Measurements from ENCODE around the gene FCHSD1.

The FCHSD1 gene

GRCh38 chr5:141647242-141647641 lies 4.0 kb downstream of the FCHSD1 start:
- DNase-seq (ENCODE audit: low read depth in 2 of 2) = no peak
- TF ChIP-seq, protein P1, sequence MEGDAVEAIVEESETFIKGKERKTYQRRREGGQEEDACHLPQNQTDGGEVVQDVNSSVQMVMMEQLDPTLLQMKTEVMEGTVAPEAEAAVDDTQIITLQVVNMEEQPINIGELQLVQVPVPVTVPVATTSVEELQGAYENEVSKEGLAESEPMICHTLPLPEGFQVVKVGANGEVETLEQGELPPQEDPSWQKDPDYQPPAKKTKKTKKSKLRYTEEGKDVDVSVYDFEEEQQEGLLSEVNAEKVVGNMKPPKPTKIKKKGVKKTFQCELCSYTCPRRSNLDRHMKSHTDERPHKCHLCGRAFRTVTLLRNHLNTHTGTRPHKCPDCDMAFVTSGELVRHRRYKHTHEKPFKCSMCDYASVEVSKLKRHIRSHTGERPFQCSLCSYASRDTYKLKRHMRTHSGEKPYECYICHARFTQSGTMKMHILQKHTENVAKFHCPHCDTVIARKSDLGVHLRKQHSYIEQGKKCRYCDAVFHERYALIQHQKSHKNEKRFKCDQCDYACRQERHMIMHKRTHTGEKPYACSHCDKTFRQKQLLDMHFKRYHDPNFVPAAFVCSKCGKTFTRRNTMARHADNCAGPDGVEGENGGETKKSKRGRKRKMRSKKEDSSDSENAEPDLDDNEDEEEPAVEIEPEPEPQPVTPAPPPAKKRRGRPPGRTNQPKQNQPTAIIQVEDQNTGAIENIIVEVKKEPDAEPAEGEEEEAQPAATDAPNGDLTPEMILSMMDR (IDR thresholded peaks at IDR 0.05; ENCODE audit: low read depth, low read length) = no peak
- H3K4me3 ChIP-seq (replicated peaks in 1 of 2; ENCODE audit: low read depth in 2 of 2, low read length in 2 of 2) = no peak overlapping the region

DNA sequence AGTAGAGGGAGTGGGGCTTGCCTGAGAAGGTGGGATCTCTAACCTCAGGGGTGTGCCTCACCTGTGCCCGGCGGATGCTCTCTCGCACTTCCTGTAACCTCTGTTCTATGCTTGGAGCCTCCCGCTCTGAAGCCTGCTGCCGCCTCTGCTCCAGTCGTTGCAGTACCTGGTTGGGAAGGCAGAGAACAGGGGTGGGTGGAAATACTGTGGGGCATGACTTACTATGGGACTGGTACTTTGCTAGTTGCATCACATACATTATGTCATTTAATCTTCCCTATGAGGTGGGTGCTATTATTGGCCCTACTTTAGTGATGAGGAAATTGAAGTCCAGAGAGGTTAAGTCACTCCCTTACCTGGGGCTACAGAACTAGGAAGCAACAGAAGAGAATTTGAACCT lies 5.2 kb downstream of the FCHSD1 start:
- DNase-seq (ENCODE audit: low read depth in 2 of 2) = no peak
- TF ChIP-seq, protein P1 (IDR thresholded peaks at IDR 0.05; ENCODE audit: low read depth, low read length) = no peak
- no peak overlapping the region for H3K4me3 ChIP-seq (replicated peaks in 1 of 2; ENCODE audit: low read depth in 2 of 2, low read length in 2 of 2)

- peak; percentile 54 to 75 for DNase-seq (ENCODE audit: low read depth in 2 of 2)
- H3K4me3 ChIP-seq (replicated peaks in 1 of 2; ENCODE audit: low read depth in 2 of 2, low read length in 2 of 2) = no peak overlapping the region
Measured at GRCh38 chr5:141641634-141642267, 9.5 kb downstream of the FCHSD1 start.

DNA sequence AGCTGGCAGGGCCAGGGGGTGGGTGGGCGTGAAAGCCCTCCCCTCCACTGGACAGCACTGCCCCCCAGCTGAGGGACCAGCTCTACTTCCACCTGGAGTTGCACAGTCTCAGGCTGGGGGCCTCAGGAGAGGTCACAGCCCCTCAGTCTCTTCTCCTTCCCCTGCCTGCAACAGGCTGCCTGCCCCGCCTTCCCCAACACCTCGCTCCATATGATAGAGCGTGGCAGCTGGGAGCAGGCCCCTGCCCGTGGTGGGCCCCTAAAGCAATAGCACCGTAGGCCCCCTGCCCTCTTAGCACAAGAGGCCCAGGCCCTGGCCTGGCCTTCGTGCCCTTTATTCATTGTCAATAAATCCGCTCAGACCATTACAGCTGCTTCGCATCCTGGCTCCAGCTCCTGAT lies 10.5 kb downstream of the FCHSD1 start:
- DNase-seq (ENCODE audit: low read depth in 2 of 2) = no peak
- no peak overlapping the region for H3K4me3 ChIP-seq (replicated peaks in 1 of 2; ENCODE audit: low read depth in 2 of 2, low read length in 2 of 2)
- TF ChIP-seq, protein P1 (IDR thresholded peaks at IDR 0.05; ENCODE audit: low read depth, low read length) = no peak

More at GRCh38 chr5:141641634-141642267, 9.5 kb downstream of the FCHSD1 start:
- TF ChIP-seq, protein P1 (IDR thresholded peaks at IDR 0.05; ENCODE audit: low read depth, low read length) = peak; percentile 43

GRCh38 chr5:141640051-141640415 lies 11.2 kb downstream of the FCHSD1 start:
- H3K4me3 ChIP-seq (replicated peaks in 1 of 2; ENCODE audit: low read depth in 2 of 2, low read length in 2 of 2) = no peak overlapping the region
- TF ChIP-seq, protein P1 (IDR thresholded peaks at IDR 0.05; ENCODE audit: low read depth, low read length) = no peak
- DNase-seq (ENCODE audit: low read depth in 2 of 2) = no peak

GRCh38 chr5:141639357-141640050 lies 11.7 kb downstream of the FCHSD1 start:
- no peak for DNase-seq (ENCODE audit: low read depth in 2 of 2)
- no peak overlapping the region for H3K4me3 ChIP-seq (replicated peaks in 1 of 2; ENCODE audit: low read depth in 2 of 2, low read length in 2 of 2)
- TF ChIP-seq, protein P1 (IDR thresholded peaks at IDR 0.05; ENCODE audit: low read depth, low read length) = no peak

All from cardiac fibroblast (primary cell).